Bronchial epithelial cell (primary cell): ENCODE results near the gene ADAM10. TPM values are rescaled to one million over a fixed set of nuclear protein-coding genes. Genes with fewer than 3 reads are reported as not detected.

Experiments
- DNase-seq: peaks from one replicate; pipeline ENCODE4 v3.0.0-alpha.2; 2010; ENCODE audit warnings: low read depth
- FAIRE-seq: peaks from 2 replicates; lab custom pipeline; 2011; peaks lifted over from hg19 to GRCh38; lab: Jason Lieb, UNC
- H3K27me3 ChIP-seq: 2 replicates; pipeline ENCODE4 v1.5.1; 2011; ENCODE audit warnings: low read length; ENCODE audit not compliant: control insufficient read depth, insufficient read depth
- H3K36me3 ChIP-seq: 2 replicates; pipeline ENCODE4 v1.5.1; 2011; ENCODE audit warnings: low read length; ENCODE audit not compliant: control insufficient read depth, insufficient read depth
- H3K4me3 ChIP-seq: 2 replicates; pipeline ENCODE4 v1.5.1; 2011; ENCODE audit warnings: mild to moderate bottlenecking, low read depth, low read length, control low read depth
- CTCF ChIP-seq: IDR thresholded peaks from 2 replicates; pipeline ENCODE4 v1.5.1; 2011; ENCODE audit warnings: mild to moderate bottlenecking, moderate library complexity, low read length, control low read depth, inconsistent platforms; ENCODE audit not compliant: insufficient read depth, severe bottlenecking
- total RNA-seq: library from RNA; depleted of rRNA; stranded (reverse); fragments of >200 nt; gene quantifications from 2 replicates; pipeline ENCODE4 v1.2.1, GENCODE V29; 2014

The ADAM10 gene
- total RNA-seq, 1 donor from 2014 or later: 112 TPM

GRCh38 chr15:58762285-58762684, 12.8 kb upstream of the ADAM10 start:
- no peak overlapping the region for H3K4me3 ChIP-seq
- no peaks in the 10 kb centered on the region for H3K36me3 ChIP-seq
- no peak for DNase-seq
- no peak for TF ChIP-seq CTCF
- no peaks in the 10 kb centered on the region for H3K27me3 ChIP-seq
- no peak for FAIRE-seq

- H3K27me3 ChIP-seq: no peaks in the 10 kb centered on the region
- H3K36me3 ChIP-seq: no peaks in the 10 kb centered on the region
- no peak for TF ChIP-seq CTCF
- no peak for FAIRE-seq
- no peak overlapping the region for H3K4me3 ChIP-seq
- no peak for DNase-seq
These were observed 11.5 kb upstream of the ADAM10 start for GRCh38 chr15:58761010-58761388.

DNA sequence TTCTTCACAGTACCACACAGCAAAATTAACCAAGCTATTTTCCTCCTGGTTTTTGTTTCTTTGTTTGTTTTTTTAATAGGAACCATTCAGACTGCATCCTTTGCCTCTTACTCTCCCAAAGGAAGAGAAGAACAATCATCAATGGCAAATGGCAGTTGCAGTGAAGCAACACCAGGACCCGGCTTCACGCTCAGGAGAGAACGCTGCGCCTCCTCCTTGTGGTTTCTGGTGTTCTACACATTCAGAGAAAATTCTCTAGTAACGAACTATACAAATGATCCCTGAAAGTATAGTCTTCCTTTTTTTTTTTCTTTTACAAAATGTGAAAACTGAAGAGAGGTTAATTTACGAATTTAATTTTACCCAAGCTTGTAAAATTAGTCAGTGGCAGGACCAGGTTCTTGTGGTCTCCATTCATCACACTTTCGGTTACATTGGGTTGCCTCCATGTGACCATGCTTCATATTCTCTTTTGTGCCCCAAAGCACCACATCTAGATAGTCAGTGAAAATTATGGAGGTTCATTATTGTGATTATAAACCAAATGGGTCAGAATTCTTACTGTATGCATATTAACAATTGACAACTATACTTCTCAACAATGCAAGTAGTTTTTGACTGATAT, 11.0 kb upstream of the ADAM10 start:
- Histone ChIP-seq H3K27me3 (no peaks in the 10 kb centered on the region), H3K36me3 (no peaks in the 10 kb centered on the region), H3K4me3 (no peak overlapping the region)
- DNase-seq: no peak
- TF ChIP-seq CTCF: no peak
- FAIRE-seq: no peak

- H3K27me3 ChIP-seq: no peaks in the 10 kb centered on the region
- no peaks in the 10 kb centered on the region for H3K36me3 ChIP-seq
- DNase-seq (no peak), FAIRE-seq (no peak)
- peak; percentile 8 for TF ChIP-seq CTCF
- H3K4me3 ChIP-seq: no peak overlapping the region
These were observed 8.6 kb upstream of the ADAM10 start for GRCh38 chr15:58758141-58758540.

GRCh38 chr15:58755956-58756355, 6.4 kb upstream of the ADAM10 start:
- no peaks in the 10 kb centered on the region for H3K27me3 ChIP-seq
- H3K36me3 ChIP-seq: no peaks in the 10 kb centered on the region
- FAIRE-seq (no peak), DNase-seq (no peak)
- TF ChIP-seq CTCF: no peak
- no peak overlapping the region for H3K4me3 ChIP-seq

GRCh38 chr15:58755350-58755749, 5.8 kb upstream of the ADAM10 start:
- FAIRE-seq: no peak
- Histone ChIP-seq H3K4me3 (no peak overlapping the region), H3K36me3 (no peaks in the 10 kb centered on the region), H3K27me3 (no peaks in the 10 kb centered on the region)
- no peak for TF ChIP-seq CTCF
- DNase-seq: no peak
